ENCODE results near the gene SCTR.

SCTR gene

GRCh38 chr2:119472749-119473148, 51.5 kb downstream of the SCTR start:
- DNase-seq, result no peak

GRCh38 chr2:119469661-119470297, 54.5 kb downstream of the SCTR start:
- no peak for DNase-seq

GRCh38 chr2:119469131-119469530, 55.2 kb downstream of the SCTR start:
- no peak for DNase-seq

GRCh38 chr2:119468154-119468955, 55.9 kb downstream of the SCTR start:
- no peak for DNase-seq

- DNase-seq, result no peak
These were observed 57.9 kb downstream of the SCTR start for GRCh38 chr2:119466373-119466772.

- no peak for DNase-seq
These were observed 58.6 kb downstream of the SCTR start for GRCh38 chr2:119465687-119466086.

GRCh38 chr2:119464981-119465380, 59.3 kb downstream of the SCTR start:
- DNase-seq, result no peak

GRCh38 chr2:119463990-119464389, 60.3 kb downstream of the SCTR start:
- DNase-seq, result no peak

- no peak for DNase-seq
These were observed 61.1 kb downstream of the SCTR start for GRCh38 chr2:119463136-119463535.

- DNase-seq, result no peak
These were observed 61.7 kb downstream of the SCTR start for GRCh38 chr2:119462574-119462973.

GRCh38 chr2:119461811-119462210, 62.5 kb downstream of the SCTR start:
- no peak for DNase-seq

- DNase-seq, result no peak
These were observed 64.2 kb downstream of the SCTR start for GRCh38 chr2:119460076-119460475.

GRCh38 chr2:119455066-119455718, 69.1 kb downstream of the SCTR start:
- DNase-seq, result no peak

GRCh38 chr2:119453972-119454593, 70.2 kb downstream of the SCTR start:
- no peak for DNase-seq

- DNase-seq, result no peak
These were observed 72.8 kb downstream of the SCTR start for GRCh38 chr2:119451336-119452050.

GRCh38 chr2:119449521-119449920, 74.8 kb downstream of the SCTR start:
- DNase-seq, result no peak

GRCh38 chr2:119448427-119449141, 75.7 kb downstream of the SCTR start:
- DNase-seq, result no peak

- DNase-seq, result no peak
These were observed 78.2 kb downstream of the SCTR start for GRCh38 chr2:119446037-119446436.

GRCh38 chr2:119442850-119443249, 81.4 kb downstream of the SCTR start:
- DNase-seq, result no peak

- DNase-seq, result no peak
These were observed 82.1 kb downstream of the SCTR start for GRCh38 chr2:119442226-119442619.

GRCh38 chr2:119441376-119442225, 82.7 kb downstream of the SCTR start:
- no peak for DNase-seq
